MM.1S (cell line): ENCODE results near the gene BET1L.

Experiments used
- DNase-seq: peaks from one replicate; pipeline ENCODE4 v3.0.0-alpha.2; 2015
- H2AFZ ChIP-seq: fragments of 300-600 bp; sonication (generic); 2 replicates; pipeline ENCODE4 v1.6.0; 2016; ENCODE audit warnings: antibody characterized with exemption, low read length
- H3F3A ChIP-seq: fragments of 300-600 bp; sonication (generic); 2 replicates; pipeline ENCODE4 v1.6.1; 2016; ENCODE audit warnings: mild to moderate bottlenecking, antibody characterized with exemption, low read length, moderate library complexity, mixed read lengths; ENCODE audit not compliant: insufficient read depth
- H3K27ac ChIP-seq: fragments of 300-600 bp; sonication (generic); 2 replicates; pipeline ENCODE4 v1.5.1; 2016; ENCODE audit warnings: mild to moderate bottlenecking, low read length
- H3K27me3 ChIP-seq: fragments of 300-600 bp; sonication (generic); replicated peaks from 2 replicates; pipeline ENCODE4 v1.6.0; 2016; ENCODE audit warnings: low read length; ENCODE audit not compliant: insufficient read depth
- H3K36me3 ChIP-seq: fragments of 300-600 bp; sonication (generic); replicated peaks from 2 replicates; pipeline ENCODE4 v1.6.1; 2016; ENCODE audit warnings: mild to moderate bottlenecking, low read length, mixed read lengths; ENCODE audit not compliant: insufficient read depth
- H3K4me1 ChIP-seq: fragments of 300-600 bp; sonication (generic); 2 replicates; pipeline ENCODE4 v1.6.1; 2016; ENCODE audit warnings: low read length, mixed read lengths
- H3K4me2 ChIP-seq: fragments of 300-600 bp; sonication (generic); 2 replicates; pipeline ENCODE4 v1.6.0; 2016; ENCODE audit warnings: low read depth, low read length
- H3K4me3 ChIP-seq: fragments of 300-600 bp; sonication (generic); 2 replicates; pipeline ENCODE4 v1.5.1; 2016; ENCODE audit warnings: low read length, mixed read lengths
- H3K79me2 ChIP-seq: fragments of 300-600 bp; sonication (generic); 2 replicates; pipeline ENCODE4 v1.6.1; 2016; ENCODE audit warnings: mixed run types, low read length, mixed read lengths
- H3K9ac ChIP-seq: fragments of 300-600 bp; sonication (generic); 2 replicates; pipeline ENCODE4 v1.6.1; 2016; ENCODE audit warnings: low read length, mixed read lengths
- H3K9me2 ChIP-seq: fragments of 300-600 bp; sonication (generic); replicated peaks from 2 replicates; pipeline ENCODE4 v1.6.1; 2016; ENCODE audit warnings: mild to moderate bottlenecking, low read length, mixed read lengths; ENCODE audit not compliant: insufficient read depth
- H3K9me3 ChIP-seq: fragments of 300-600 bp; sonication (generic); replicated peaks from 2 replicates; pipeline ENCODE4 v1.6.1; 2016; ENCODE audit warnings: mild to moderate bottlenecking, low read length, mixed read lengths; ENCODE audit not compliant: insufficient read depth
- H4K20me1 ChIP-seq: fragments of 300-600 bp; sonication (generic); 2 replicates; pipeline ENCODE4 v1.6.1; 2016; ENCODE audit warnings: mild to moderate bottlenecking, low read length, moderate library complexity, mixed read lengths; ENCODE audit not compliant: insufficient read depth
- EZH2 ChIP-seq: fragments of 300-600 bp; sonication (generic); optimal IDR thresholded peaks from 2 replicates; pipeline ENCODE3; 2017; ENCODE audit warnings: low read depth, mild to moderate bottlenecking, antibody characterized with exemption, low read length, mixed read lengths
- EZH2phosphoT487 ChIP-seq: fragments of 300-600 bp; sonication (generic); IDR thresholded peaks from 2 replicates; pipeline ENCODE4 v1.6.1; 2018; ENCODE audit warnings: antibody characterized with exemption, low read length
- TF ChIP-seq, protein P1 (sequence below): fragments of 300-600 bp; sonication (generic); IDR thresholded peaks from 2 replicates; pipeline ENCODE4 v1.5.1; 2016; ENCODE audit warnings: antibody characterized with exemption, low read length, mixed read lengths

The BET1L gene

DNA sequence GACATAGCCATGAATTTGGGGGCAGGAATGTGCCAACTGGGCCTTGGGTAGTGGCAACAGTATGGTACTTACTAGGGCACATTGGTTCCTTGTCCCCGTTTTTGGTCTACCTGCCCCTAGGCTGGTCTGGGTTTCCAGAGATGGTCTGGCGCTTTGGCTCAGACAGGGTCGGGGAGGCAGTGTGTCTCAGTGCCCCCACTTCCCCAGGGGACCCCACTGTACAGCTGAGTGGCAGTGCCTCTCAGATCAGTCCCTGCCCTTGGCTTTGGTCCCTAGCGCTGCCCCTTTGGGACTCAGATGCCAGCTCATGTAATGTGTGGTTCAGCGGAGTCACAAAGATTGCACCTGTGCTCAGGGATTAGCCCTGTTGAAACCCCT, 3.6 kb upstream of the BET1L start:
- H3K27ac ChIP-seq, result no peak overlapping the region

DNA sequence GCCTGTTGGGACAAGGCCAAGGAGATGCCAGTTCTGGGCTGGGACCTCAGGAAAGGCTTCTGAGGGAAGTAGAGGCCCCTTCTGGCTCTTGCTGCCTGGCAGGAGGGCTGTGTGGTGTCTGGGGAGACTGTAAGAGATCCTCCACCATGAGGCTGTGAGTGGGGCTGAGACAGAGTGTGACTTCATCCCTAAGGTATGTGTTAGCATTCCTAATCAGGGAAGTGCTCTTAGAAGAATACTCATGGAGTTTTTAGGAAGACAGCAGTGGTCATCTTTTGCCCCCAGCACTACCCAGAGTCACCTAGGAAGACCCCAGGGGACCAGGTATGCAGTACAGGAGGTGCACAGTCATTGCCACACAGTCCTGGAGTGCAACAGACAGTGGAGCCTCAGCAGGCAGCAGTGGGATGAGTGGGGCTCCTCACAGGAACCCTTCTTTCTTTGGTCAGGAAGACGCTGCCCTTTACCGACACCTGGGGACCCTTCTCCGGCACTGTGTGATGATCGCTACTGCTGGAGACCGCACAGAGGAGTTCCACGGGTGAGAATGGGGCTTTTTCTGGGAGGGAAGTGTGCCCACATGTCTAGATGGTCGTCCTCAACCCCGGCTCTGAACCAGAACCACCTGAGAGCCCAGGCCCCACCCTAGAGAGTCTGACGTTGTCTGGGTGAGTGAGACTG, 3.1 kb upstream of the BET1L start:
- H2AFZ ChIP-seq, result no peak overlapping the region
- peaks cover 10% of the 10 kb centered on the region for H3F3A ChIP-seq
- peaks cover 16% of the 10 kb centered on the region for H3K4me1 ChIP-seq
- no peak for DNase-seq
- H4K20me1 ChIP-seq, result no peaks in the 10 kb centered on the region
- peaks cover 53% of the 10 kb centered on the region for H3K79me2 ChIP-seq
- TF ChIP-seq EZH2 (no peak), EZH2phosphoT487 (no peak)
- TF ChIP-seq, protein P1, sequence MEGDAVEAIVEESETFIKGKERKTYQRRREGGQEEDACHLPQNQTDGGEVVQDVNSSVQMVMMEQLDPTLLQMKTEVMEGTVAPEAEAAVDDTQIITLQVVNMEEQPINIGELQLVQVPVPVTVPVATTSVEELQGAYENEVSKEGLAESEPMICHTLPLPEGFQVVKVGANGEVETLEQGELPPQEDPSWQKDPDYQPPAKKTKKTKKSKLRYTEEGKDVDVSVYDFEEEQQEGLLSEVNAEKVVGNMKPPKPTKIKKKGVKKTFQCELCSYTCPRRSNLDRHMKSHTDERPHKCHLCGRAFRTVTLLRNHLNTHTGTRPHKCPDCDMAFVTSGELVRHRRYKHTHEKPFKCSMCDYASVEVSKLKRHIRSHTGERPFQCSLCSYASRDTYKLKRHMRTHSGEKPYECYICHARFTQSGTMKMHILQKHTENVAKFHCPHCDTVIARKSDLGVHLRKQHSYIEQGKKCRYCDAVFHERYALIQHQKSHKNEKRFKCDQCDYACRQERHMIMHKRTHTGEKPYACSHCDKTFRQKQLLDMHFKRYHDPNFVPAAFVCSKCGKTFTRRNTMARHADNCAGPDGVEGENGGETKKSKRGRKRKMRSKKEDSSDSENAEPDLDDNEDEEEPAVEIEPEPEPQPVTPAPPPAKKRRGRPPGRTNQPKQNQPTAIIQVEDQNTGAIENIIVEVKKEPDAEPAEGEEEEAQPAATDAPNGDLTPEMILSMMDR, result no peak
- no peak overlapping the region for H3K4me3 ChIP-seq
- H3K9me3 ChIP-seq, result no peaks in the 10 kb centered on the region
- peak overlapping the region; percentile 3; the same call in 1 of the 2 replicates for H3K9ac ChIP-seq
- H3K27me3 ChIP-seq, result no peaks in the 10 kb centered on the region
- H3K36me3 ChIP-seq, result peaks cover 19% of the 10 kb centered on the region
- H3K9me2 ChIP-seq, result no peaks in the 10 kb centered on the region
- H3K4me2 ChIP-seq, result peak overlapping the region; percentile 97; the same call in 1 of the 2 replicates
- no peak overlapping the region for H3K27ac ChIP-seq

More for the DNA sequence above, 3.6 kb upstream of the BET1L start:
- DNase-seq, result no peak
- H3K9ac ChIP-seq, result no peak overlapping the region
- H3K4me3 ChIP-seq, result no peak overlapping the region
- H3K4me1 ChIP-seq, result peaks cover 16% of the 10 kb centered on the region
- peaks cover 10% of the 10 kb centered on the region for H3F3A ChIP-seq
- no peak overlapping the region for H3K4me2 ChIP-seq
- no peaks in the 10 kb centered on the region for H3K9me2 ChIP-seq
- H2AFZ ChIP-seq, result no peak overlapping the region
- H3K9me3 ChIP-seq, result no peaks in the 10 kb centered on the region
- H4K20me1 ChIP-seq, result no peaks in the 10 kb centered on the region
- H3K79me2 ChIP-seq, result peaks cover 48% of the 10 kb centered on the region
- TF ChIP-seq EZH2, result no peak
- TF ChIP-seq EZH2phosphoT487, result no peak
- TF ChIP-seq, protein P1, result no peak
- H3K36me3 ChIP-seq, result peaks cover 19% of the 10 kb centered on the region; the same call in 1 of the 2 replicates
- no peaks in the 10 kb centered on the region for H3K27me3 ChIP-seq

DNA sequence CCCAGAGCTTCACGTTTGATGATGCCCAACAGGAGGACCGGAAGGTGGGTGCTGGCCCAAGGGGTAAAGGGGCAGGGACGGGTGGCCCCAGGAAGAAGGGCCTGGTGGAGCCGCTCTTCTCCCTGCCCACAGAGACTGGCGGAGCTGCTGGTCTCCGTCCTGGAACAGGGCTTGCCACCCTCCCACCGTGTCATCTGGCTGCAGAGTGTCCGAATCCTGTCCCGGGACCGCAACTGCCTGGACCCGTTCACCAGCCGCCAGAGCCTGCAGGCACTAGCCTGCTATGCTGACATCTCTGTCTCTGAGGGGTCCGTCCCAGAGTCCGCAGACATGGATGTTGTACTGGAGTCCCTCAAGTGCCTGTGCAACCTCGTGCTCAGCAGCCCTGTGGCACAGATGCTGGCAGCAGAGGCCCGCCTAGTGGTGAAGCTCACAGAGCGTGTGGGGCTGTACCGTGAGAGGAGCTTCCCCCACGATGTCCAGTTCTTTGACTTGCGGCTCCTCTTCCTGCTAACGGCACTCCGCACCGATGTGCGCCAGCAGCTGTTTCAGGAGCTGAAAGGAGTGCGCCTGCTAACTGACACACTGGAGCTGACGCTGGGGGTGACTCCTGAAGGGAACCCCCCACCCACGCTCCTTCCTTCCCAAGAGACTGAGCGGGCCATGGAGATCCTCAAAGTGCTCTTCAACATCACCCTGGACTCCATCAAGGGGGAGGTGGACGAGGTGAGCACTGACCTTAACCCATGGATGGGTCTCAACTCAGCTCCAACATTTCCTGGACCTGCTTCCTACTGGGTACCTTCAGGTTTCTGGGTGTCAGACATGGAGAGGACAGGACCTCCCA, 2.3 kb upstream of the BET1L start:
- H3K79me2 ChIP-seq, result peaks cover 61% of the 10 kb centered on the region
- H3K4me3 ChIP-seq, result peak overlapping the region; percentile 97
- peaks cover 16% of the 10 kb centered on the region for H3K4me1 ChIP-seq
- H3K9ac ChIP-seq, result peak overlapping the region; percentile 98
- peaks cover 18% of the 10 kb centered on the region for H3K36me3 ChIP-seq
- H4K20me1 ChIP-seq, result no peaks in the 10 kb centered on the region
- no peaks in the 10 kb centered on the region for H3K9me2 ChIP-seq
- H3K27ac ChIP-seq, result no peak overlapping the region
- no peaks in the 10 kb centered on the region for H3K27me3 ChIP-seq
- H3K4me2 ChIP-seq, result peak overlapping the region; percentile 97
- DNase-seq, result no peak
- TF ChIP-seq EZH2, result no peak
- no peaks in the 10 kb centered on the region for H3K9me3 ChIP-seq
- H3F3A ChIP-seq, result peaks cover 10% of the 10 kb centered on the region
- 0 out of 2 replicates have a peak overlapping the region, but pooled peaks have one; percentile 20 for H2AFZ ChIP-seq
